Brain microvascular endothelial cell (primary cell): Measurements from ENCODE around the gene CYP4F8.

Experiments
- DNase-seq: peaks from one replicate; pipeline ENCODE4 v3.0.0-alpha.2; 2020
- H3K27ac ChIP-seq: fragments of 250-450 bp; sonication (Bioruptor Pico); 2 replicates; pipeline ENCODE4 v1.5.1; 2020; ENCODE audit warnings: mild to moderate bottlenecking, moderate library complexity
- H3K27me3 ChIP-seq: fragments of 250-450 bp; sonication (Bioruptor Pico); replicated peaks from 2 replicates; pipeline ENCODE4 v1.5.1; 2020; ENCODE audit warnings: mild to moderate bottlenecking
- H3K36me3 ChIP-seq: fragments of 250-450 bp; sonication (Bioruptor Pico); replicated peaks from 2 replicates; pipeline ENCODE4 v1.5.1; 2020; ENCODE audit warnings: mild to moderate bottlenecking
- H3K4me3 ChIP-seq: 2 replicates; pipeline ENCODE4 v1.5.1; 2011; ENCODE audit warnings: low read depth, mild to moderate bottlenecking, control low read depth, low read length, moderate library complexity
- in situ Hi-C: cut with HindIII; loops from 2 replicates; pipeline ENCODE4 v1.10.0; 2017; ENCODE audit warnings: low sequenced_read_pairs, low pct_ligation_motif_present
- TF ChIP-seq, protein P1 (sequence below): IDR thresholded peaks from 2 replicates; pipeline ENCODE4 v1.5.1; 2011; ENCODE audit warnings: low read depth, mild to moderate bottlenecking, moderate library complexity, low read length, control low read depth, inconsistent platforms; ENCODE audit errors: missing control alignments

Gene CYP4F8

DNA sequence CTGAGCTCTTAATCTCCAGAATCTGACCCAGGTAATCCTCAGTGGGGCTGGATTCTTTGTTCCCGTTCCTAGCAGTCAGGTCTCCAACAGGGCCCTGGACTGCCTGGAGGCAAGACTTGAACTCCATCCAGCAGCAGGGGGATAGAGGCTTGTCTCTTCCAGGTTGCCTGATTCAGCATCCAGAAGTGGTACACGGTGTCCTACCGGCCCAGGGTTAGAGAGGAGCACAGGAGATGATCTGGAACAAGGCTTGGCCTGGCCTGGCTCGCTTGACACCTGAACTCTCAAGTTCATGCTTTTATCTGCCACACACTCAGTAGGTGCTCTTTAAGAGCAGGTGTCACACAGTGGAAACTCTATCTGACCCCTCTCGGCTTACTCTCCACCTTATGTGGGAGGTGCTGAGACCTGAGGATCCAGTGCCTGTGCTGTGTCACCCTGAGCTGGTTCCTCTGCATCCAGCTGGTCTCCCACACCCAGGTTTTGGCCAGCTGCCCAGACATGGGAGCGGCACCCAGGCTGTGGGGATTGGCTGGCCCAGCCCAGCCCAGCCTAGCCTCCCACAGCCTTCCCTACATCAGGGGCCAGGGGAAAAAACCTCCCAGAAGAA, 25.4 kb downstream of the CYP4F8 start, which contains the start of gene CYP4F3:
Gene CYP4F3 (plus strand): TSS at position 604 of the 610 bp plus-strand sequence. CDS start 519 bp downstream, outside the sequence.
- Histone ChIP-seq H3K27me3 (no peaks in the 10 kb centered on the region), H3K4me3 (no peak within 1 kb of the TSS), H3K36me3 (no peaks in the 10 kb centered on the region), H3K27ac (no peak within 1 kb of the TSS)
- DNase-seq, result no peak
- in situ Hi-C loops, result no loop called here
- TF ChIP-seq, protein P1, sequence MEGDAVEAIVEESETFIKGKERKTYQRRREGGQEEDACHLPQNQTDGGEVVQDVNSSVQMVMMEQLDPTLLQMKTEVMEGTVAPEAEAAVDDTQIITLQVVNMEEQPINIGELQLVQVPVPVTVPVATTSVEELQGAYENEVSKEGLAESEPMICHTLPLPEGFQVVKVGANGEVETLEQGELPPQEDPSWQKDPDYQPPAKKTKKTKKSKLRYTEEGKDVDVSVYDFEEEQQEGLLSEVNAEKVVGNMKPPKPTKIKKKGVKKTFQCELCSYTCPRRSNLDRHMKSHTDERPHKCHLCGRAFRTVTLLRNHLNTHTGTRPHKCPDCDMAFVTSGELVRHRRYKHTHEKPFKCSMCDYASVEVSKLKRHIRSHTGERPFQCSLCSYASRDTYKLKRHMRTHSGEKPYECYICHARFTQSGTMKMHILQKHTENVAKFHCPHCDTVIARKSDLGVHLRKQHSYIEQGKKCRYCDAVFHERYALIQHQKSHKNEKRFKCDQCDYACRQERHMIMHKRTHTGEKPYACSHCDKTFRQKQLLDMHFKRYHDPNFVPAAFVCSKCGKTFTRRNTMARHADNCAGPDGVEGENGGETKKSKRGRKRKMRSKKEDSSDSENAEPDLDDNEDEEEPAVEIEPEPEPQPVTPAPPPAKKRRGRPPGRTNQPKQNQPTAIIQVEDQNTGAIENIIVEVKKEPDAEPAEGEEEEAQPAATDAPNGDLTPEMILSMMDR, result no peak

DNA sequence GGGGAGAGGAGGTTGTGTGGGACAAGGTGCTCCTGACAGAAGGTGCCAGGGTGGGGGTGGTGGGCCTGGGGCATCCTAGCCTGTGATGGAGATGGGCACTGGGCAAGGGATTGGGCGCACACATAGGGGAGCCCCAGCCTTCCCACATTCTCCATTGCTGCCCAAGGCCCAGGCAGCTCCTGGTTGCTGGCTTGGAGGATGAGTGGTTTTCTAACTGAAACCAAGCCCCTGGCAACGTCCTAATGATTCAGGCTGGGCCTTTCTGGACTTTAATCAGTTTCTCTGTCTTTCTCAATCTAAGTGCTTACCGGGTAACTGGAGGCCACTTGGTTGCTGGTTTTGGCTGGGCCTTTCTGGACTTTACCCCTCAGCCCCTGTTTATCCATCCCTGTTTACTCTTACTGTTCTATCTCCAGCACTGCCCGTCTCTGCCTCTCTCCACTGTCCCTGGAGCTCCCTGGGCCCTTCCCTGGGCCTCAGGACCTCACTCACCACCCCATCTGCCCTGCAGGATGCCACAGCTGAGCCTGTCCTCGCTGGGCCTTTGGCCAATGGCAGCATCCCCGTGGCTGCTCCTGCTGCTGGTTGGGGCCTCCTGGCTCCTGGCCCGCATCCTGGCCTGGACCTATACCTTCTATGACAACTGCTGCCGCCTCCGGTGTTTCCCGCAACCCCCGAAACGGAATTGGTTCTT, 26.0 kb downstream of the CYP4F8 start:
- DNase-seq, result no peak
- Histone ChIP-seq H3K27ac (no peak overlapping the region), H3K36me3 (no peaks in the 10 kb centered on the region), H3K27me3 (no peaks in the 10 kb centered on the region), H3K4me3 (no peak overlapping the region)
- TF ChIP-seq, protein P1, result no peak
- in situ Hi-C loops, result no loop called here

DNA sequence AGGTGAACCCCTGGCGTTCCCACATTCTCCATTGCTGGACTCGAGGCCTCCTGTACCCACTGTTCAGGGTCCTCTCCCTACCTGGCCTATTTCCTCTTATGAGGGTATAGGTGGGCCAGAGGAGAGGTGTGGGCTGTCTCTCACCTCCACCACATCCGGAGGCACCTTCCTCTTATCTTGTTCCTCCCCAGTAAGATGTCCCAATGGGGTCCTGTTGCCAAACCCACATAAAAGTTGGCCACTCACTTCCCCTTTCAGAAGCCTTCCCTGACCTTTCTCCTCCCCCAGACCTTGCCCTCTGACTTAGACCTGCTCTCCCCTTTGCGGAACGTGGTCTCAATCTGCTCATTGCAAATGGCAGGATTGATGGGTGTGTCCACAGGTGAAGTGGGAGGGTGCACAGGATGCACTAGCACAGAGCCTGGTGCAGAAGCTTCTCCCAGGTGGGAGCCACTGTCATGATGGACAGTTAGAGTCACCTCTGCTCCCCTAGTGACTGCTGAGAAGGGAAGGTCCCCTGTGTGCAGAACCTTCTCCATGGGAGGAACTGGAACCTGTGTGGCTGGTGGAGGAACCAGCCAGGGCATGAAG, 27.0 kb downstream of the CYP4F8 start:
- in situ Hi-C loops, result no loop called here

DNA sequence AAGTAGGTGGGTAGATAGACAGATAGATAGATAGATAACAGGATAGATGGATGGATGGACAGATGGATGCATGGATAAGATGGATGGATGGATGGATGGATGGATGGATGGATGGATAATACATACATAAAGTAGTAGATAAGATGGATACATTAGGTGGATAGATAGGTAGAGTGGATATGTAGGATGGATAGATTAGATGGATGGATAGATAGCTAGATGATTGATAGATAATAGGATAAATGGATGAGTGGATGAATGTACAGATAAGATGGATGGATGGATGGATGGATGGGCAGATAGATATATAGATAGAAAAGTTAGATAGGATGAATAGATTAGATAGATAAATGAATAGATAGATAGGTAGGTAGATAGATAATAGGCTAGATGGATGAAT, 27.8 kb downstream of the CYP4F8 start:
- H3K36me3 ChIP-seq, result no peaks in the 10 kb centered on the region
- H3K4me3 ChIP-seq, result no peak overlapping the region
- no peak for DNase-seq
- no peaks in the 10 kb centered on the region for H3K27me3 ChIP-seq
- in situ Hi-C loops, result no loop called here
- TF ChIP-seq, protein P1, result no peak
- no peak overlapping the region for H3K27ac ChIP-seq

More for the DNA sequence above, 27.0 kb downstream of the CYP4F8 start:
- Histone ChIP-seq H3K4me3 (no peak overlapping the region), H3K27ac (no peak overlapping the region), H3K27me3 (no peaks in the 10 kb centered on the region), H3K36me3 (no peaks in the 10 kb centered on the region)
- no peak for DNase-seq
- TF ChIP-seq, protein P1, result no peak

DNA sequence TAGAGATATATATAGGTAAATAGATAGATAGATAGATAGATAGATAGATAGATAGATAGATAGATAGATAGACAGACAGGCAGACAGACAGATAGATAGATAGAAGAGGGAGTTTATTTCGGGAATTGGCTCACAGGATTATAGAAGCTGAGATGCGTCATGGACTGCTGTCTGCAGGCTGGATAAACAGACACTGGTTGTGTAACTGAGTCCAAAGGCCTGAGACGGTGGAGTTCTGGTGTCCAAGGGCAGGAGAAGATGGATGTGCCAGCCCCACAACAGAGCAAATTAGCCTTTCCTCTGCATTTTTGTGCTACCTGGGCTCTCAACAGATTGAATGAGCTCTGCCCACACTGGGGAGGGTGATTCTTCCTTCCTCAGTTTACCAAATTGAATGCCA, 28.4 kb downstream of the CYP4F8 start:
- DNase-seq, result no peak
- H3K36me3 ChIP-seq, result no peaks in the 10 kb centered on the region
- no peak overlapping the region for H3K27ac ChIP-seq
- H3K27me3 ChIP-seq, result no peaks in the 10 kb centered on the region
- TF ChIP-seq, protein P1, result no peak
- in situ Hi-C loops, result no loop called here
- H3K4me3 ChIP-seq, result no peak overlapping the region
